NCI-H128 (cell line): ENCODE results near the gene KRT36.

Experiments
- DNase-seq: peaks from one replicate; lab custom pipeline; 2025; ENCODE audit not compliant: unreplicated experiment; lab: John Stamatoyannopoulos, UW

The KRT36 gene

DNA sequence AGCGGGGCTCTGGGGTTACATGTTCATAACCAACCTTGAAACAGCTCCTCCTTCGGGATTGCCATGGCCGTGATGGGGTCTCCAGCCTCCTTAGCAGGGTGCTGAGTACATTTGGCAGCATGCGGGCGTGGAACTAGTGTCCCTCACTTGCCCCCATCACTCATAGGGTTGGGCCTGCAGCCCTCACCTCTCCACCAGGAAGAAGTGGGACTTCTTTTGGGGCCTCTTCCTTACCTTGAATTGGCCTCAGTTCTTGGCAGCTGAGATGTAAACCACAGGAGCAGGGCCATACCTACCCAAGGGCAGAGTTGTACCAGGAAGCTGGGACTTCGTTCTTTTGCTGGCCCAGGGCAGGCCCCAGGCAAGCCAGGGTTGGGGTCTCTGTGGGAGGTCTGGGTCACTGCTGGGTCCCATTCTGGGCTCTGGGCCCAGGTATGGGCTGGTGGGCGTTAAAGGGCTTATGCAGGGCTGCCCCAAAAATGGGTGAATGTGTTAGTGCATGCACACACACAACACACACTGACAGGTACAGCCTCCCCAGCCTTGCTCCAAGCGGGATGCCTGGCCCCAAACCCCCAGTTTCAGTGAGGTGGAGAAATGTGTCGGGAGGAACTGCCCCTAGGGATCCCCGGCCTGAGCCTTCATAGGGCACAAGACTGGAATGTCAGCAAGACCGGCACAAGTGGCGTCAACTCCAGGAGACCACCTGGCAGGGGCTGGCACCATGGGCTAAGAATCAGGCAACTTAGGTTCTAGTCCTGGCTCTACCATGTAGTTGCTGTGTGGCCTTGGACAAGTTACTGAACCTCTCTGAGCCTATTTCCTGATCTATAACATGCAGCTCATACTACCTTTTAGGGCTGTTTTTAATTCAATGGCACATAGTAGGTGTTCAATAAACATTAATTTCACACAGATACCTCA lies 32.9 kb upstream of the KRT36 start:
- DNase-seq: no peak

DNA sequence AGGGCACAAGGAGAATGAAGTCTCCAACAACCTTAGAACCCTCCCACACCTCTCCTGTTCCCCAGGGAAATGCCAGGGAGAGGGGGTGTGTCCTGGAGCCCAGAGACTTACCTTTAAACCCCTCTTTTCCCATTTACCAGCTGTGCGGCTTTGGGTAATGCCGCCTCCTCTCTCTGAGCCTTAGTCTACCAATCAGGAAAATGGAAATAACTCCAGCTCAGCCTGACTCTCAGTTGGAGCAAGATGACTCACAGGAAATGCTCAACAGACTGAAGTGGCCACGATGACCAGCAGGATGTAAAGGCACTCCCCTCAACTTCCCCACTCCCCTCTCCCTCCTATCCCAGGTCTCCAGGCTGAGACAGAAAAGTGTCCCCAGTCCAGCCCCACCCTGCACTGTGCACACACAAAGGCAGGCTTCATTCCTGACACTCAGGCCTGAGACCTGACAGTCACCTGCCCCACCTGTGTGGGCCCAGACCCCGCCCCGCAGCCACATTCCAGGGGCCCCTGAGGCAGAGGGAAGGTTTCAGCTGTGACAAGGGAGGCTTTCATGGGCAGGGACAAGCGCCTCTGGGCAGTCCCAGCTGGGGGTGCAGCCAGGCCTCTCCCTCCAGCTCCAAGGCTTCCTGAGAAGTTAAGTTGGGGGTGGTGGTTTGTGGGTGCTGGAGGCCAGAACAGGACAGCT lies 32.0 kb upstream of the KRT36 start:
- no peak for DNase-seq

GRCh38 chr17:41520821-41521521 lies 31.3 kb upstream of the KRT36 start:
- DNase-seq: no peak

DNA sequence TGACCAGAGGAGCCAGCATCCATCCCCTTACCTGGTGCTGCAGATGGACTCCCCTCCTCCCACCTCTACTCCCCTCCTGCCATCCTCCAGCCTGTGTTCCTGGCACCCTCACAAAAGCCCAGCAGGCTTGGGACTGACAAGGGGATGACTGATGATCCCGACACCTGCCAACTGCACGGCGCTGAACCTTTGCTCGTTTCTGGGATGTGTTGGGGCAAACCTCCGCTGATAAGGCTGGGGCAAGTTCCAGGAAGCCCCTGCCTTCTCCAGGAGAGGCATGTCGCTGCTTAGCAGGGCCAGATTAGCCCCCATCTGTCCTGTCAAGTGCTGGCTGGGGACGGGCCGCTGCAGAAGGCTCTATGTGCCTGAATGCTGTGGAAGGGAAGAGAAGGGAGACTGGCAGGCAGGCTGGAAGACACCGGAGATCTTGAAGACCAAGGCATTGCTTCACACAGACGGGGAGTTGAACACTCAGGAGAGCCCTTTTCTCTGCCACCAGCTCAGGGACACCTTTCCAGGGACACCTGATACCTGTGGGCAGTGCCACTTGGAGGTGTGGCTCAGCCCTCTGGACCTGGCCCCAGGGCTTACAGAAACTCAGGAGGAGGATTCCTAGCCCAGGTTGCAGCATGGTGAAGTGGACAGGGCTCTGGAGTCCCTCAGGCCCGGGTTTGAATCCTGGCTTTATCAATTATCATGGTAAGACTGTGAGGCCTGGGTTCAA lies 30.0 kb upstream of the KRT36 start:
- DNase-seq: peak; percentile 24

DNA sequence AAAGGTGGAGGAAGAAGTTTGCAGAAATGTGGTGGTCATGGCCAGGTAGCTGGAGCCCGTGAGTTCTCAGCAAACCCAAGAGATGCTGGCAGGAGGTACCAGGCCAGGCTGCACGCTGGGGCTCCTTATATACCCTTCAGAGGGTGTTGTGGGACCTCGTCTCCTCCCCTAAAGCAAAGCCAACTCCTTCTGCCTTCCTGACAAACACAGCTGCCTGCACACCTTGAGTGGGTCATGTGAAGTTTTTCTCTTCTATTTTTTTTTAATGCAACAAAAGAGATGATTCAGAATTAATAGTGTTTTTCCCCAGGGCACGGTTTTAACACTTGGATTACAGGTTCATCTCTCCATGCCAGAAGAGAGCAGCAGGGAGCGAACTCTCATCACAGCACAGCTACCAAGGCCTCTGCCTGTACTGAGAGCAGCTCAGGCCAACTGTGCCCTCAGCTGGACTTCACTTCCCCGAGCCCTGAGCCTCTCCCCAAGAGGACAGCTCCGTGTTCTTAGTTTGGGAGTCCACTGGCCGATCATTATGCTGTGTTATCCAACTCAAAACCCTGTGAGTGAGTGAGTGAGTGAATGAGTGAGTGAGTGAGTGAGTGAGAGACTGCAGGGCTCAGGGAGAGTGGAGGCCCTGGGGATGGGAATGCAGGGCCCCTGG lies 29.2 kb upstream of the KRT36 start, which contains the start of gene KRT15:
TSS of gene KRT15 (minus strand) at position 102 of the 661 bp plus-strand sequence. CDS start at position 39, 63 bp downstream.
- no peak for DNase-seq

DNA sequence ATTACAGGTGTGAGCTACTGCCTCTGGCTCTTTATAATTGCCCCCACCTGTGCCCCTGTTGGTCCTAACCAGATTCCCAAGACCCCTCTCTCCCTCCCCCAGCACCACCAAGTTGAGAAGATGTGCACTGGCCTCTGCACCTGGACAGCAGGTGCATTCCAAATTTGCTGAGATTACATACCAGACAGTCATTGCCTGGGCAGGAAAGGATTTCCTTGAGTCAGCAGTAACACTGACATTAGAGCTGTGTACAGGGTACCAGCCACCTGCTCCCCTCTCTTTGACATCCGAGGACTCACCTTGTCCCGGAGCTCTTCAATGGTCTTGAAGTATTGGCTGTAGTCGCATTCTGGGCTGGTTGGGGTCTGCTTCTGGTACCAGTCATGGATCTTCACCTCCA lies 28.3 kb upstream of the KRT36 start:
- DNase-seq: no peak

DNA sequence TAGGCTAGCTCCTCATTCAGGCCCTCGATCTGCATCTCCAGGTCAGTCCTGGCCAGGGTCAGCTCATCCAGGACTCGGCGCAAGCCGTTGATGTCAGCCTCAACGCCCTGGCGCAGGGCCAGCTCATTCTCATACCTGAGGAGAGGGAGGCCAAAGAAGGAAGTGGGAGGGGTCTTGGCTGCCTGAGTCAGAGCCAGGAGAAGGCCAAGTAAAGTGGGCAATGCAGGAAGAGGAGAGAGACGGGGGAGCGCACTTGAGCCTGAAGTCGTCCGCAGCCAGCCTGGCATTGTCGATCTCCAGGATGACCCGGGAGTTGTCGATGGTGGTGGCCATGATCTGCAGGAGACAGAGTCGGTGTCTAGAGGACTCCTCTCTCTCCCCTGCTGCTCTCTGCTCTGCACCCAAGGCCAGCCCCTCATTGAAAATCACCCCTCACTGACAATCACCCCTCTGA lies 27.1 kb upstream of the KRT36 start:
- no peak for DNase-seq

- no peak for DNase-seq
Observed at GRCh38 chr17:41516147-41516829, 26.6 kb upstream of the KRT36 start.

- DNase-seq: no peak
Observed at GRCh38 chr17:41513168-41513547, 23.4 kb upstream of the KRT36 start.

- no peak for DNase-seq
Observed at GRCh38 chr17:41512546-41513167, 22.9 kb upstream of the KRT36 start.

DNA sequence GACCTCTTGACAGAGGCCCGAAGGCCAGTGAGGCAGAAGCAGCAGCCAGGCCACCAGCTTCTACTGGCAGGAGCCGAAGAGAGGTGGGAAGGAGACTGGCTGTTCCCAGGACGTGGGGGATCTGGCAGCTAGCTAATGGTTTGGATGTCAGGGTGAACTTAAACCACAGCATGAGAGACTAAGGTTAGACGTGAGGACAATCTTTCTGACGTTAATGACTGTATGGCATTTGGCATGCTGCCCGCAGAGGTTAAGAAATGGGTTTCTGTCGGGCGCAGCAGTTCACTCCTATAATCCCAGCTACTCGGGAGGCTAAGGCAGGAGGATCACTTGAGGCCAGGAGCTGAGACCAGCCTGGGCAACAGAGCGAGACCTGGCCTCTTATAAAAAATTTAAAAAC lies 22.0 kb upstream of the KRT36 start:
- DNase-seq: no peak

DNA sequence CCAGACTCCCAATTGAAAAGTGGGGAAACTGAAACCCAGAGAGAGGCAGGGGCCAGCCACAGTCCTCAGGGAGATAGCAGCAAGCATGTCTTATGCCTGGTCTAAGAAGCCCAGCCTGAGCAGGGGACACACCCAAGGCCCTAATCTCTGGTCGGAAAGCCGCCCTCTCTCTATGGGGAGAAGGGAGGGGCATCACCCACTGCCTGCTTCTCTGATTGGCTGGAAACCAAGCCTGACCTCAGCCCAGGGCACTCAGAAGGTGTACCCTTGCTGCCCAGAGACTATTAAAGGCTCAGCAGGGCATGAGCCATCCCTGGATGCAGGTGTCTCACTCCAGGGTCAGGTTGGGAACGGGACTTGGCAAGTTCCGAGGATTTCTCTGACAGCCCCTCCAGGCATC lies 21.4 kb upstream of the KRT36 start:
- no peak for DNase-seq

DNA sequence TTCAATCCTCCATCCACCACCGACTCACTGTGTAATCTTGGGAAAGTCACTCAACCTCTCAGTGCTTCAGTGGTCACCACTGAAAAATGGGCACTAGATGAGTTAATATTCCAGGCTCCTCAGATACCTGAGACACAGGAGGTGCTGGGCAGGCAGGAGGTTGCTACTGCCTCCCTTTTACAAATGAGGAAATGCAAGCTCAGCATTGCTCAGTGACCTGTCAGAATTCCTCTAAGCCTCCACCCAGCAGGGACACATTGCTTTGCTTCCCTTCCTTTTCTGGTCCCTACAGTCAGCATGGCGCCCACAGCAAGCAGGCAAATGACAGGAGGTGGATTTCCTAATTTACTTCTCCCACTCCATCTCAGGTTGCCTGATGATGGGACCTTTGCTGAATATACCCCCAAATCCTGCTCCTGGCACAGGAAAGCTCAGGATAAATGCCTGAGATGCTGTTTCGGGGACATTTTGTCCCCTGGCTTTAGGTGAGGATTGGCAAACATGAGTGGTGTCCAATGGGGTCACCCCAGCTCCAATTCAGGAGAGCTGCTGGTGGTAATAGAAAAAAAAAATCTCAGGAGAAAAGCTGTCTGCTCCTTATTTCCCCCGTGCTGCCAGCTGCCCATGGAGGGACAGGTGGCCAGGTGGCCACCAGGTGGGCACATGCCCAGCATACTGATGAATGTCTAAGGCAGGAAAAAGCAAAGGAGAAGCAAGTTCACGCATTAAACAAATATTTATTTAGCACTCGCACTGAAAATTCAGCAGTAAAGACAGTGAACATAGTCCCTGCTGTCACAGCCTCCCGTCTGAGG lies 20.7 kb upstream of the KRT36 start:
- DNase-seq: no peak

DNA sequence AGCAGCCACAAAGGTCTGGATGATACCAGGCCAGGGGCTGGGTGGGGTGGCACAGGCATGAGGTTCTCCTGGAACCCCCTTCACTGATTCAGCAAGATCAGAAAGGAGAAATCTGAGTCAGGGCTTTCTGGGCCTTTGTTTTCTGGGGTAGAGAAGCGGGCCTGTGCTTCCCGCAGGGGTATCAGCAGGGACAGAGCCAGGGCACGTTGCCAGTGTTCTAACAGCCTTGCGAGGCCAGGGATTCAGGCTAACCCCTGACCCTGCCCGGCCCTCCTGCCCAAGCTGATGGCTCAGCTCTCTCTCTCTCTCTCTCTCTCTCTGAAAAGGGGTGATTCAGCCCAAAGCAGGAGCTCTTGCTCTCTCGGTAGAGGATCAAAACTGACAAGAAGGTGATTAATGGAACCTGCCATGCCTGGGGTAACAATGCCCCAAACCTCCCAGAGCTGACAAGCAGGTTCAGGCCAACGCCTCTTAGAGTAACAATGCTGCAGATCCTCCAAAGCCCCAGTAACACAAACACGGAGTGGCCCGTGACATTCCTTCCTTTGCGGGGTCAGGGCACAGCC lies 17.7 kb upstream of the KRT36 start:
- DNase-seq: no peak

DNA sequence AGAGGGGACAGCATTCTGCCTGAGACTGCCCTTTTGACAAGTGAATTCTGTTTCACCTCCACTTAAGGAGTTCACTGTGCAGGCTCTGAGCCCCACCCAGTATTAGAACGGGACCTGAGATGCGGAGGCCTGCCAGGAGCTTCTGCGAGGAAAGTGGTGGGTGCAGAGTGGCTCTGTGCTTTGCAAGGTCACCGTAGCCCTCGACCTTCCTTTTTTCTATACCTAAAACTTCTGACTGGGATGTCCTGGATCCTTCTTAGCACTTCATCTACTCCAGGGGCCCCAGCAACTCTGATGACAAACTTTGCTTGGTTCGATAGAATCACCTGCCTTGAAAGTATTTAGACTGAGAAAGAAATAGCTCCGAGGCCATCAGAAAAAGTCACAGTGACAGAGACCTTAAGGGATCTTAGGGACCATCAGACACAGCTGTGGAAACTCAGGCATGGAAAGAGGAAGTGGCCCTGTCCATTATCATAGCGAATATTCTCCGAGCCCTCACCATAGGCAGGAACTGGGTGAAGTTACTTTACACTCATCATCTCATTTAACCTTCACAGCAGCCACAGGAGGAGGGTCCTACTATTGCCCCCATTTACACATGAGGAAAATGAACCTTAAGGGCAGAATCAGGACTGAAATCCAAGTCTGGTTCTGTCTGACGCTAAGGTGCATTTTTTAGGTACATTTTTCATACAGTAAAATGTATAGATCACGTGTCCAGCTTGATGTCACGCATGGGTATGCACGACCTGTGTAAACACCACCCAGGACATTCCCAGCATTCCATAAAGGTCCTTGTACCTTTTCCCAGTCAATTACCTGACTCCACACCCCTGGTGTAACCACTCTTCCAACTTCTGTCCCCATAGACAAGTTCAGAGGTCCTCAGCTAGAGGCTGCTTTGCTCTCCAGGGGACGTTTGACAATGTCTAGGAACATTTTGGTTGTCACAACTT lies 16.4 kb upstream of the KRT36 start:
- DNase-seq: no peak

DNA sequence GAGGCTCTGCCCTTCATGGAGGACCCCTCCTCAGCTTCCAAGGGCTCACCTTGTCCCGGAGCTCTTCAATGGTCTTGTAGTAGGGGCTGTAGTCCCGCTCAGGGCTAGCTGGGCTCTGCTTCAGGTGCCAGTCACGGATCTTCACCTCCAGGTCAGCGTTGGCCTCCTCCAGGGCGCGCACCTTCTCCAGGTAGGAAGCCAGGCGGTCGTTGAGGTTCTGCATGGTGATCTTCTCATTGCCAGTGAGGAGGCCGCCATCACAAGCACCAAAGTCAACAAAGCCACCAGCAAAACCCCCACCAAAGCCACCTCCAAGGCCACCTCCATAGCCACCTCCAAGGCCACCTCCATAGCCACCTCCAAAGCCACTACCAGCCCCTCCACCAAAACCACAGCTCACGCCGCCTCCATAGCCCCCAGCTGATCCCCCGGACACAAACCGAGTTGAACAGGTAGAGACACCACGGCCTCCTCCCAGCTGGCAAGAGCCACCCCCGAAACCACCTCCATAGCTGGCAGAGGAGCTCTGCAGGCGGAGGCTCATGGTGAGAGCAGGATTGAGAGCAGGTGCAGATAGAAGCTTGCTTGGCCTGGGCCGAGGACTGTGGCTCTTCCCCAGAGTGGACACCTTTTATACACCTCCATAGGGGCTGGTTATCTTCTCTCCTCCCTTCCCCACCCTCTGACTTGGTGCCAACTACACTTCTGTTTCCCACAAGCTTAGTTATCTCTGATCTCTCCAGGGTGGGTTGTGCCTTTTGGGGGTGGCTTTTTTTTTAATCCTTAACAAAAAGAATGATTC lies 15.5 kb upstream of the KRT36 start, which contains the start of gene KRT13:
TSS of gene KRT13 (minus strand) at position 606 of the 802 bp plus-strand sequence. CDS start at position 544, 62 bp downstream.
- DNase-seq: no peak
